ENCODE data around the gene FGF18. TPM values are rescaled to one million over a fixed set of nuclear protein-coding genes. Genes with fewer than 3 reads are reported as not detected.

Gene FGF18
- total RNA-seq, 2 experiments from 2014 or later = not detected

DNA sequence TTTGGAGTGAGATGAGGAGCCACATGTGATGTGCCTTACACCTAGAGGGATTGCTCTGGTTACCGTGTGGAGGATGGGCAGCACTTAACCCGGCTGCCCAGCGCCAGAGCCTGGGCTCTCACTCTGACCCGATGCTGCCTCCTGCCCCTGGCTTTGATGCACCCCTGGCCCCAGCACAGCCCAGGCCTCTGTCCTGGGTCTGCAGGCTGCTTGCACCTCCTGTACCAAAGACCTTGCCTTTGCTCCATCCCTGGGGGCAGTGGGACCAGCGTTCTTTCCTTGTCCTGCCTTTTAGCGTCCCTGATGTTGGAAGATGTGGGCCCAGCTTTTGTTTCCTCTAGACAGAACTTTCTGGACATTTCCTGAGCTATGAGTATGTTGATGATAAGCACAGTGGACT is 40.4 kb downstream of the FGF18 start:
- peaks cover 5% of the 10 kb centered on the region for H3K27me3 Mint-ChIP-seq
- no peaks in the 10 kb centered on the region for H3K4me1 Mint-ChIP-seq
- no peaks in the 10 kb centered on the region for H3K9me3 Mint-ChIP-seq
- H3K36me3 Mint-ChIP-seq (ENCODE audit: low read depth) = no peaks in the 10 kb centered on the region
- ChIA-PET CTCF (no interaction called here), POLR2A (no interaction called here)
- no peak for DNase-seq
- H3K4me3 Mint-ChIP-seq = no peak overlapping the region
- no peak overlapping the region for H3K27ac Mint-ChIP-seq

GRCh38 chr5:171462136-171462927 is 42.9 kb downstream of the FGF18 start:
- H3K36me3 Mint-ChIP-seq (ENCODE audit: low read depth) = no peaks in the 10 kb centered on the region
- no peaks in the 10 kb centered on the region for H3K4me1 Mint-ChIP-seq
- no peaks in the 10 kb centered on the region for H3K9me3 Mint-ChIP-seq
- no peak for DNase-seq
- H3K27ac Mint-ChIP-seq = no peak overlapping the region
- H3K4me3 Mint-ChIP-seq = no peak overlapping the region
- POLR2A ChIA-PET = interaction anchor here (1.6 kb wide), 1 partner anchor 9 kb away, joined by 4 read pairs; no protein-coding TSS in a partner anchor
- peaks cover 5% of the 10 kb centered on the region for H3K27me3 Mint-ChIP-seq
- CTCF ChIA-PET = interaction anchor here (1.2 kb wide), 1 partner anchor 21 kb away, joined by 3 read pairs; no protein-coding TSS in a partner anchor

- ChIA-PET POLR2A (interaction anchor here (1.6 kb wide), 1 partner anchor 10 kb away, joined by 4 read pairs; no protein-coding TSS in a partner anchor), CTCF (no interaction called here)
- no peak for DNase-seq
- Mint-ChIP-seq H3K27ac (no peak overlapping the region), H3K4me1 (no peaks in the 10 kb centered on the region), H3K4me3 (no peak overlapping the region), H3K9me3 (no peaks in the 10 kb centered on the region), H3K36me3 (ENCODE audit: low read depth) (no peaks in the 10 kb centered on the region), H3K27me3 (peaks cover 5% of the 10 kb centered on the region)
Observed at GRCh38 chr5:171462928-171463861, 43.7 kb downstream of the FGF18 start.

DNA sequence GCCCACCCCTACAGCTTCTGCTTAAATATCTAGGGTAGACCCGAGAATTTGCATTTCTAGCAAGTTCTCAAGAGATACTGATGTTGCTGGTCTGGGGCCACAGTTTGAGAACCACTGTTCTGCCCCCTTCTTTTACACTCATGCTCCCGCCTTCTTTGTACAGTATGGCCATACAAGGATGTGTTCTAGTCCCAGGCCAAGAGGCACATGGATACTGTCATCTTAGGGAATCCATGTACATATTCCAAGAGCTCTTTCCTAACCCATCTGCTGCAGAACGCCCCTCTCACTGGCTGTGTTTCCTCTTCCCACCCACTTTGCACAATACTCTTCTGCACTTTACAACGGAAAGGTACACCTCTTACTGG is 44.4 kb downstream of the FGF18 start:
- no peak overlapping the region for H3K27ac Mint-ChIP-seq
- ChIA-PET CTCF (no interaction called here), POLR2A (no interaction called here)
- peaks cover 5% of the 10 kb centered on the region for H3K27me3 Mint-ChIP-seq
- H3K4me1 Mint-ChIP-seq = no peaks in the 10 kb centered on the region
- H3K36me3 Mint-ChIP-seq (ENCODE audit: low read depth) = no peaks in the 10 kb centered on the region
- H3K4me3 Mint-ChIP-seq = no peak overlapping the region
- H3K9me3 Mint-ChIP-seq = no peaks in the 10 kb centered on the region
- no peak for DNase-seq

DNA sequence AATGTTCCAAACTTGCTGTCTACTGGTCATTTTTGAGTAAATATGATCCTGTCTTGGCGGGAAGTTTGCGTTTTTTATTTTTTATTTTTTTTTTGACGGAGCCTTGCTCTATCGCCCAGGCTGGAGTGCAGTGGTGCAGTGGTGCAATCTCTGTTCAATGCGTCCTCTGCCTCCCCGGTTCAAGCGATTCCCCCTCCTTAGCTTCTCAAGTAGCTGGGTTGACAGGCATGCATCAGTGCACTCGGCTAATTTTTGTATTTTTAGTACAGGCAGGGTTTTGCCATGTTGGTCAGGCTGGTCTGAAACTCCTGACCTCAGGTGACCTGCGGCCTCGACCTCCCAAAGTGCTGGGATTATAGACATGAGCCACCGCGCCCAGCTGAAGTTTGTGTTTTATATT is 45.4 kb downstream of the FGF18 start:
- H3K4me1 Mint-ChIP-seq = no peaks in the 10 kb centered on the region
- no peaks in the 10 kb centered on the region for H3K36me3 Mint-ChIP-seq (ENCODE audit: low read depth)
- no peaks in the 10 kb centered on the region for H3K9me3 Mint-ChIP-seq
- H3K27me3 Mint-ChIP-seq = peaks cover 5% of the 10 kb centered on the region
- no peak for DNase-seq
- CTCF ChIA-PET = no interaction called here
- H3K4me3 Mint-ChIP-seq = no peak overlapping the region
- POLR2A ChIA-PET = no interaction called here
- H3K27ac Mint-ChIP-seq = no peak overlapping the region

DNA sequence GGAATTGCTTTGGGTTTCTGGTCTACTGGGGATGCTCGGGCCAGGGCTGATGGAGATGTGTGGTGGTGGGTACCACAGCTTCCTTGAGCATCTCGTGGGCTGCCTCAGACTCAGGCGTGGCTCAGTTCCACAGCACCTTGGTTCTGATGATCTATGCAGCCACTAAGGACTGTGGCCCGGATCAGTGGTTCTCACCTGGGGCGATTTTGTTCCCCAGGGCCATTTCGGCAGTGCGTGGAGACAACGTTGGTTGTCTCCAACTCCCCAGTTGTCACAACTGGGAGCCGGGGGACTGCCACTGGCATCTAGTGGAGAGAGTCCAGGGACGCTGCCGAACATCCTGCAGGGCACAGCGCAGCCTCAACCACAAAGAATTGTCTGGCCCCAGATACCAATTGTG is 47.7 kb downstream of the FGF18 start:
- H3K9me3 Mint-ChIP-seq = no peaks in the 10 kb centered on the region
- DNase-seq = no peak
- ChIA-PET POLR2A (no interaction called here), CTCF (no interaction called here)
- H3K27ac Mint-ChIP-seq = no peak overlapping the region
- H3K27me3 Mint-ChIP-seq = peaks cover 5% of the 10 kb centered on the region
- no peak overlapping the region for H3K4me3 Mint-ChIP-seq
- H3K4me1 Mint-ChIP-seq = no peaks in the 10 kb centered on the region
- H3K36me3 Mint-ChIP-seq (ENCODE audit: low read depth) = no peaks in the 10 kb centered on the region

GRCh38 chr5:171469326-171469725 is 49.9 kb downstream of the FGF18 start:
- H3K27me3 Mint-ChIP-seq = peaks cover 3% of the 10 kb centered on the region
- H3K9me3 Mint-ChIP-seq = no peaks in the 10 kb centered on the region
- H3K4me1 Mint-ChIP-seq = no peaks in the 10 kb centered on the region
- CTCF ChIA-PET = no interaction called here
- no peak overlapping the region for H3K4me3 Mint-ChIP-seq
- no peak overlapping the region for H3K27ac Mint-ChIP-seq
- POLR2A ChIA-PET = no interaction called here
- no peak for DNase-seq
- H3K36me3 Mint-ChIP-seq (ENCODE audit: low read depth) = no peaks in the 10 kb centered on the region

- POLR2A ChIA-PET = no interaction called here
- no peaks in the 10 kb centered on the region for H3K9me3 Mint-ChIP-seq
- no peaks in the 10 kb centered on the region for H3K36me3 Mint-ChIP-seq (ENCODE audit: low read depth)
- H3K27ac Mint-ChIP-seq = no peak overlapping the region
- no peaks in the 10 kb centered on the region for H3K27me3 Mint-ChIP-seq
- H3K4me1 Mint-ChIP-seq = no peaks in the 10 kb centered on the region
- CTCF ChIA-PET = no interaction called here
- H3K4me3 Mint-ChIP-seq = no peak overlapping the region
- no peak for DNase-seq
Observed at GRCh38 chr5:171470420-171470819, 51.0 kb downstream of the FGF18 start.

DNA sequence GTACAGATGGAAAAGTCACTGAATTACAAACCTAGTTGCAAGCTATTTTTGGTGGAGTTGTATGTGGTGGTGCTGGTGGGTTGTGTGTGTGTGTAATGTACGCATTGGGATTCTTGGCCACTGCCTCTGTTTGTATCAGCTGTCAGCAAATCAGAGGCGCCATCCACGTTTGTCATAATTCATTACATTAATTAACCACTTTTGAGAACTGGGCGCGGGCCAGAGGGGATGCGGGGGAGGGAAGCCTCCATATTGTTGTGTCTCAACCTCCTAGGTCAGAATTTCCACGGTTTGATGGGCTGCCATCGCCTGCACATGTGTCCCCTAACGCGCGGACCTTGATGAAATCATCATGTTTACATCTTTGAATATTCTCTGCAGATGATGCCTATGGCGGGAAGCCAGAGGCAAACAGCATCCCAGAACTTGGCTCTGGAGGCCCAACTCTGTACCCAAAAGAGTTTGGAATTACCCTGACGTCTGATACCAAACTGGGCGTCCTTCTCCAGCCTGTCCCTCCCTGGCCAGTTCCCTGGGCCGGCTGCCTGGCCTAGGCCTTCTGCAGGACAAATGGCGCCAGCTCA is 54.9 kb downstream of the FGF18 start:
- H3K4me3 Mint-ChIP-seq = no peak overlapping the region
- H3K27ac Mint-ChIP-seq = no peak overlapping the region
- H3K4me1 Mint-ChIP-seq = peaks cover under 1% of the 10 kb centered on the region
- no peaks in the 10 kb centered on the region for H3K9me3 Mint-ChIP-seq
- H3K36me3 Mint-ChIP-seq (ENCODE audit: low read depth) = no peaks in the 10 kb centered on the region
- POLR2A ChIA-PET = no interaction called here
- CTCF ChIA-PET = interaction anchor here (1.3 kb wide), 1 partner anchor 8 kb away, joined by 5 read pairs; no protein-coding TSS in a partner anchor
- peaks cover 8% of the 10 kb centered on the region for H3K27me3 Mint-ChIP-seq
- DNase-seq = no peak

- Mint-ChIP-seq H3K27me3 (peaks cover 8% of the 10 kb centered on the region), H3K4me1 (peaks cover 4% of the 10 kb centered on the region), H3K4me3 (no peak overlapping the region), H3K9me3 (no peaks in the 10 kb centered on the region), H3K36me3 (ENCODE audit: low read depth) (no peaks in the 10 kb centered on the region), H3K27ac (no peak overlapping the region)
- DNase-seq = no peak
- ChIA-PET POLR2A (no interaction called here), CTCF (no interaction called here)
Observed at GRCh38 chr5:171475596-171475995, 56.1 kb downstream of the FGF18 start.

DNA sequence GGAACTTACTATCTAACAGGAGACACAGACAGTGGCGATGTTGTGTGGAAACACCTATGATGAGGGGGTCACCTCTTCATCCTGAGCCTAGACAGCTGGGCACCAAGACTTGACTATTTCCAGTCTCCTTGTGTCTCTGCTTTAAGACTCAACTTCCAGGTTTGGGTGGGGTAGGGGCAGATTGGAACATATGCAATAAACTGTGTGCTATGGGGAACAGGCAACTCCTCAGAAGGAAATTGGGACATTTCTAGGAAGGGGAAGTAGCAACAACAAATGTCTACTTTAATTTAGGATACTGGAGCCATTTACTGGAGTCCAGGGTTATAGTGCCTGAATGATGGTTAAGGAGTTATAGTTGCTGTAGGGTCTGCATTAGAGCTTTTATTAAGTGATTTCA is 57.3 kb downstream of the FGF18 start:
- DNase-seq = no peak
- Mint-ChIP-seq H3K4me3 (no peak overlapping the region), H3K27ac (no peak overlapping the region), H3K9me3 (no peaks in the 10 kb centered on the region), H3K4me1 (peaks cover 4% of the 10 kb centered on the region), H3K36me3 (ENCODE audit: low read depth) (no peaks in the 10 kb centered on the region), H3K27me3 (peaks cover 8% of the 10 kb centered on the region)
- CTCF ChIA-PET = no interaction called here
- POLR2A ChIA-PET = no interaction called here

DNA sequence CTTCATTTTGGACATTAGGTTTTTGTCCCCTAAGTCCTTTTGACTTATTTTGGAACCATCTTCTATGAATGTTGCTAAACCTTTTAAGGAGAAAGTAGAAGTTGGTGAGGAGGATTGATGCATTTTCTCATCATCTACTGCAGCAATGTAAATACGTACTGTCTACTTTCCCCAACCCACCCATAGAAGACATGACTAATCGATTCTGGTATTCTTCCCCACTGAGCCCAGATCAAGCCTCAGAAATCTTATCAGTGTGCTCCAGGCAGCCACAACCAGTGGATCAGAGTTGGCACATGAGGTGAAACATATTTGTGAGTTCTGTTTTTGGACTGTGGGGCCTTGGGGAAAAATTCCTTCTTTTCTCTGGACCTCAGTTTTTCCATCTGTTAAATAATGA is 57.7 kb downstream of the FGF18 start:
- H3K27me3 Mint-ChIP-seq = peaks cover 8% of the 10 kb centered on the region
- no peaks in the 10 kb centered on the region for H3K36me3 Mint-ChIP-seq (ENCODE audit: low read depth)
- CTCF ChIA-PET = no interaction called here
- no peaks in the 10 kb centered on the region for H3K9me3 Mint-ChIP-seq
- no peak overlapping the region for H3K27ac Mint-ChIP-seq
- H3K4me1 Mint-ChIP-seq = peaks cover 4% of the 10 kb centered on the region
- DNase-seq = no peak
- no peak overlapping the region for H3K4me3 Mint-ChIP-seq
- POLR2A ChIA-PET = no interaction called here

- no peak overlapping the region for H3K27ac Mint-ChIP-seq
- H3K27me3 Mint-ChIP-seq = peaks cover 8% of the 10 kb centered on the region
- peaks cover 4% of the 10 kb centered on the region for H3K4me1 Mint-ChIP-seq
- ChIA-PET POLR2A (no interaction called here), CTCF (no interaction called here)
- H3K36me3 Mint-ChIP-seq (ENCODE audit: low read depth) = no peaks in the 10 kb centered on the region
- H3K9me3 Mint-ChIP-seq = no peaks in the 10 kb centered on the region
- no peak for DNase-seq
- H3K4me3 Mint-ChIP-seq = no peak overlapping the region
Observed at GRCh38 chr5:171477666-171478065, 58.2 kb downstream of the FGF18 start.
